HCT116 (cell line): ENCODE data around the gene ENTHD1. TPM values are rescaled to one million over a fixed set of nuclear protein-coding genes. Genes with fewer than 3 reads are reported as not detected.

Experiments used
- ATAC-seq: fragments of 200-7000 bp; cut with Tn5 transposase; 2 replicates; pipeline ENCODE4 v1.9.1; 2020; ENCODE audit warnings: mild to moderate bottlenecking, moderate library complexity
- BruUV-seq: library from RNA; stranded (reverse); fragments of 400-500 nt; replicated peaks from 2 replicates; lab custom pipeline; 2021; lab: Mats Ljungman, UMichigan
- CTCF ChIA-PET: fragments of 300-600 bp; sonication (Branson Sonifier 250); formaldehyde crosslinking; loops from one replicate; lab custom pipeline; 2021; ENCODE audit warnings: antibody characterized with exemption; lab: Charles Lee
- POLR2A ChIA-PET: fragments of 300-600, 350-600 bp; sonication (Branson Sonifier 250); formaldehyde crosslinking; loops from one replicate; lab custom pipeline; 2021; ENCODE audit warnings: antibody characterized with exemption; lab: Charles Lee
- RAD21 ChIA-PET, 2 experiments: fragments of 300-600 bp; sonication (Branson Sonifier 250); formaldehyde crosslinking; loops; one replicate each; lab custom pipeline; 2023; ENCODE audit warnings: low total read pairs in 2 of 2; ENCODE audit not compliant: uncharacterized antibody in 2 of 2, unreplicated experiment in 2 of 2, low non-redundant PET in 1 of 2; lab: Charles Lee
- DNase-seq: peaks from one replicate; pipeline ENCODE4 v3.0.0-alpha.2; 2010; ENCODE audit warnings: low read depth, low spot score
- H2AFZ ChIP-seq: fragments of 200-600 bp; shearing (Covaris generic), sonication (generic); 2 replicates; pipeline ENCODE4 v1.6.1; 2017; ENCODE audit warnings: low read depth, mixed run types, mixed read lengths, antibody characterized with exemption, low read length; ENCODE audit not compliant: poor library complexity, severe bottlenecking
- H3K27ac ChIP-seq: 2 replicates; pipeline ENCODE4 v1.5.1; 2012; ENCODE audit warnings: low read depth, low read length
- H3K27me3 ChIP-seq: fragments of 200-600 bp; sonication (generic); 2 replicates; pipeline ENCODE4 v1.6.1; 2016; ENCODE audit warnings: mixed run types, low read length, mixed read lengths; ENCODE audit not compliant: insufficient read depth
- H3K36me3 ChIP-seq, 2 experiments: fragments of 200-500 bp in 1 of 2; fragments of 200-600 bp in 1 of 2; sonication (Bioruptor generic) in 1 of 2; sonication (generic) in 1 of 2; 2 replicates each; pipeline versions ENCODE4 v1.5.1 to v1.6.1; 2014 to 2016; ENCODE audit warnings: low read length in 2 of 2, inconsistent platforms in 1 of 2, mixed read lengths in 1 of 2, mixed run types in 1 of 2; ENCODE audit not compliant: insufficient read depth in 2 of 2, control insufficient read depth in 1 of 2
- H3K4me1 ChIP-seq, 2 experiments: fragments of 200-600 bp in 1 of 2; sonication (generic) in 1 of 2; 2 replicates each; pipeline versions ENCODE4 v1.5.1 to v1.6.1; 2012 to 2017; ENCODE audit warnings: low read length in 2 of 2, inconsistent platforms in 1 of 2, mild to moderate bottlenecking in 1 of 2, mixed read lengths in 1 of 2, mixed run types in 1 of 2, moderate library complexity in 1 of 2; ENCODE audit not compliant: insufficient read depth in 2 of 2, control insufficient read depth in 1 of 2
- H3K4me2 ChIP-seq: fragments of 200-600 bp; sonication (generic); 2 replicates; pipeline ENCODE4 v1.6.1; 2017; ENCODE audit warnings: mixed run types, low read length, mixed read lengths
- H3K4me3 ChIP-seq, 2 experiments: fragments of 200-600 bp in 1 of 2; sonication (generic) in 1 of 2; replicated peaks in 1 of 2; 2 replicates each; pipeline ENCODE4 v1.5.1; 2011 to 2016; ENCODE audit warnings: low read length in 2 of 2, control low read depth in 1 of 2, low read depth in 1 of 2, mild to moderate bottlenecking in 1 of 2, mixed read lengths in 1 of 2, mixed run types in 1 of 2
- H3K79me2 ChIP-seq: fragments of 200-600 bp; sonication (generic); 2 replicates; pipeline ENCODE4 v1.6.1; 2017; ENCODE audit warnings: mild to moderate bottlenecking, mixed run types, low read length, moderate library complexity, mixed read lengths; ENCODE audit not compliant: insufficient read depth
- H3K9ac ChIP-seq: fragments of 200-600 bp; sonication (generic); 2 replicates; pipeline ENCODE4 v1.6.1; 2016; ENCODE audit warnings: low read length, mixed read lengths
- H3K9me2 ChIP-seq: fragments of 200-600 bp; sonication (generic), shearing (Covaris generic); 2 replicates; pipeline ENCODE4 v1.6.1; 2017; ENCODE audit warnings: mixed run types, mild to moderate bottlenecking, moderate library complexity; ENCODE audit not compliant: insufficient read depth
- H3K9me3 ChIP-seq, 2 experiments: fragments of 200-500 bp in 1 of 2; fragments of 200-600 bp in 1 of 2; sonication (Bioruptor generic) in 1 of 2; sonication (generic) in 1 of 2; 2 replicates each; pipeline ENCODE4 v1.6.1; 2014 to 2017; ENCODE audit warnings: low read length in 2 of 2, mixed read lengths in 2 of 2, inconsistent platforms in 1 of 2, low read depth in 1 of 2, mild to moderate bottlenecking in 1 of 2, mixed run types in 1 of 2, moderate library complexity in 1 of 2; ENCODE audit not compliant: control insufficient read depth in 1 of 2, insufficient read depth in 1 of 2
- H4K20me1 ChIP-seq: fragments of 200-600 bp; sonication (generic), shearing (Covaris generic); 2 replicates; pipeline ENCODE4 v1.6.1; 2017; ENCODE audit warnings: mixed run types, mild to moderate bottlenecking, moderate library complexity; ENCODE audit not compliant: insufficient read depth
- CEBPB ChIP-seq: IDR thresholded peaks from 2 replicates; pipeline ENCODE4 v1.6.1; 2012; ENCODE audit warnings: low read depth
- EGR1 ChIP-seq: IDR thresholded peaks from 2 replicates; pipeline ENCODE4 v1.6.1; 2012; ENCODE audit warnings: low read depth
- JUND ChIP-seq: IDR thresholded peaks from 2 replicates; pipeline ENCODE4 v1.6.1; 2012
- MAX ChIP-seq: IDR thresholded peaks from 2 replicates; pipeline ENCODE4 v1.6.1; 2012
- RAD21 ChIP-seq: IDR thresholded peaks from 2 replicates; pipeline ENCODE4 v1.6.1; 2012; ENCODE audit warnings: low read depth, mild to moderate bottlenecking
- SIN3A ChIP-seq: IDR thresholded peaks from 2 replicates; pipeline ENCODE4 v1.6.1; 2012; ENCODE audit warnings: low read depth
- ZNF274 ChIP-seq: fragments of 200-500 bp; sonication (Bioruptor generic); IDR thresholded peaks from 2 replicates; pipeline ENCODE4 v1.6.1; 2014; ENCODE audit warnings: mild to moderate bottlenecking, low read depth, low read length, inconsistent platforms
- intact Hi-C: fragments of 100-400 bp; cut with micrococcal nuclease; formaldehyde crosslinking; loops from 2 replicates; pipeline ENCODE4 v1.10.0; 2022
- total RNA-seq: library from RNA; stranded (reverse); gene quantifications from one replicate; pipeline ENCODE4 v1.2.1, GENCODE V29; 2021; ENCODE audit not compliant: unreplicated experiment

The ENTHD1 gene
- total RNA-seq, 1 experiment from 2014 or later, result not detected

- H2AFZ ChIP-seq, result no peak within 1 kb of the TSS
- intact Hi-C loops, result no loop called here
- ChIA-PET CTCF (no interaction called here), POLR2A (no interaction called here), RAD21 (no interaction called here)
- no peak within 1 kb of the TSS for H3K4me2 ChIP-seq
- no peak within 1 kb of the TSS for H3K4me3 ChIP-seq
- H3K9me2 ChIP-seq, result no peaks in the 10 kb centered on the region
- no peak within 1 kb of the TSS for H3K27ac ChIP-seq
- no TSS peak for BruUV-seq
- TF ChIP-seq ZNF274, result no peak
- TF ChIP-seq RAD21, result no peak
- no peak for TF ChIP-seq JUND
- TF ChIP-seq MAX, result no peak
- ATAC-seq (no peak), DNase-seq (no peak)
- H3K4me1 ChIP-seq, result no peaks in the 10 kb centered on the region
- H3K79me2 ChIP-seq, result no peaks in the 10 kb centered on the region
- no peak within 1 kb of the TSS for H3K9ac ChIP-seq
- H4K20me1 ChIP-seq, result no peaks in the 10 kb centered on the region
- H3K36me3 ChIP-seq, result no peaks in the 10 kb centered on the region
- H3K9me3 ChIP-seq, result no peaks in the 10 kb centered on the region
- H3K27me3 ChIP-seq, result peaks cover 74% of the 10 kb centered on the region
These were observed 7.0 kb upstream of the ENTHD1 start, which contains the start of gene GRAP2 for GRCh38 chr22:39900306-39901227. Gene GRAP2, plus strand, starts transcription at chr22:39901084. Its CDS starts 46,023 bp downstream, at chr22:39947107.

- no TSS peak for BruUV-seq
- H4K20me1 ChIP-seq, result no peaks in the 10 kb centered on the region
- POLR2A ChIA-PET, result no interaction called here
- no peaks in the 10 kb centered on the region for H3K79me2 ChIP-seq
- no peak overlapping the region for H3K9ac ChIP-seq
- H2AFZ ChIP-seq, result no peak overlapping the region
- H3K27ac ChIP-seq, result no peak overlapping the region
- H3K9me2 ChIP-seq, result no peaks in the 10 kb centered on the region
- no peaks in the 10 kb centered on the region for H3K4me1 ChIP-seq
- no peak overlapping the region for H3K4me3 ChIP-seq
- intact Hi-C loops, result no loop called here
- CTCF ChIA-PET, result no interaction called here
- no peak for DNase-seq
- ATAC-seq, result no peak
- RAD21 ChIA-PET, result no interaction called here
- no peaks in the 10 kb centered on the region for H3K36me3 ChIP-seq
- H3K4me2 ChIP-seq, result no peak overlapping the region
- peaks cover 75% of the 10 kb centered on the region for H3K27me3 ChIP-seq
- no peaks in the 10 kb centered on the region for H3K9me3 ChIP-seq
- TF ChIP-seq SIN3A (no peak), RAD21 (no peak), EGR1 (no peak), CEBPB (no peak)
These were observed 5.4 kb upstream of the ENTHD1 start for GRCh38 chr22:39898997-39899396.
